Lower leg skin (tissue), 4 donors: Measurements from ENCODE around the gene MTTP. TPM values are rescaled to one million over a fixed set of nuclear protein-coding genes. Genes with fewer than 3 reads are reported as not detected.

ENCODE experiments used
- DNase-seq, 2 donors: peaks; one replicate each; pipeline ENCODE4 v3.0.0-alpha.2; 2019; ENCODE audit warnings: low spot score in 2 of 2
- H3K4me3 ChIP-seq: fragments of 200-600 bp; sonication (generic); 2 replicates; pipeline ENCODE4 v1.5.1; 2017; ENCODE audit warnings: mild to moderate bottlenecking, low read depth; ENCODE audit not compliant: poor library complexity, severe bottlenecking
- CTCF ChIP-seq, 3 donors: fragments of 450-650 bp; IDR thresholded peaks; one replicate each; pipeline ENCODE4 v1.5.1; 2016; ENCODE audit warnings: antibody characterized with exemption in 3 of 3, mild to moderate bottlenecking in 3 of 3, moderate library complexity in 2 of 3
- POLR2A ChIP-seq, 2 donors: fragments of 450-650 bp; IDR thresholded peaks; one replicate each; pipeline ENCODE4 v1.6.1; 2016 to 2017; ENCODE audit warnings: antibody characterized with exemption in 2 of 2, mild to moderate bottlenecking in 1 of 2, moderate library complexity in 1 of 2
- WGBS, 2 donors: methylation state at CpG; one replicate each; pipeline ENCODE4 v1.1.5; 2018; 5-methylcytosine and 5-hydroxymethylcytosine counted together
- intact Hi-C: fragments of 100-400 bp; cut with DNase I; formaldehyde crosslinking; loops from one replicate; pipeline ENCODE4 v1.15.0; 2023; ENCODE audit warnings: low total_unique reads
- total RNA-seq, 4 donors: library from RNA; depleted of rRNA; stranded (reverse); fragments of >200 nt; gene quantifications; one replicate each; pipeline ENCODE4 v1.1.0, GENCODE V29; 2016

The MTTP gene
- total RNA-seq, 4 donors from 2014 or later = 0.26 to 0.47 TPM; not detected in 2

- DNase-seq = no peak
- intact Hi-C loops = no loop called here
- 89 to 91% methylated on average over 1 of the region's 1 CpG for WGBS, 2 donors
- TF ChIP-seq CTCF (IDR thresholded peaks at IDR 0.05) = no peak
- TF ChIP-seq POLR2A (IDR thresholded peaks at IDR 0.05) = no peak
- no peak overlapping the region for H3K4me3 ChIP-seq
Measured at GRCh38 chr4:99622341-99622740, 47.7 kb downstream of the MTTP start.

- DNase-seq = no peak
- 70 to 71% methylated on average over 4 of the region's 4 CpGs for WGBS, 2 donors
- no peak overlapping the region for H3K4me3 ChIP-seq
- no peak for TF ChIP-seq POLR2A (IDR thresholded peaks at IDR 0.05)
- TF ChIP-seq CTCF (IDR thresholded peaks at IDR 0.05) = no peak
- intact Hi-C loops = no loop called here
Measured at GRCh38 chr4:99624141-99624719, 49.6 kb downstream of the MTTP start.

GRCh38 chr4:99625369-99625768, 50.7 kb downstream of the MTTP start:
- intact Hi-C loops = no loop called here
- TF ChIP-seq CTCF (IDR thresholded peaks at IDR 0.05) (no peak), POLR2A (IDR thresholded peaks at IDR 0.05) (no peak)
- WGBS, 2 donors = 45 to 57% methylated on average over 5 of the region's 5 CpGs
- DNase-seq = no peak
- H3K4me3 ChIP-seq = no peak overlapping the region

GRCh38 chr4:99628040-99628439, 53.4 kb downstream of the MTTP start:
- 80 to 87% methylated on average over 1 of the region's 1 CpG for WGBS, 2 donors
- no peak overlapping the region for H3K4me3 ChIP-seq
- intact Hi-C loops = no loop called here
- TF ChIP-seq POLR2A (IDR thresholded peaks at IDR 0.05) = no peak
- no peak for TF ChIP-seq CTCF (IDR thresholded peaks at IDR 0.05)
- no peak for DNase-seq

GRCh38 chr4:99629962-99630554, 55.4 kb downstream of the MTTP start:
- DNase-seq = no peak
- TF ChIP-seq CTCF (IDR thresholded peaks at IDR 0.05) = no peak
- no peak for TF ChIP-seq POLR2A (IDR thresholded peaks at IDR 0.05)
- intact Hi-C loops = no loop called here
- no peak overlapping the region for H3K4me3 ChIP-seq

- H3K4me3 ChIP-seq = no peak overlapping the region
- DNase-seq = no peak
- 70 to 90% methylated on average over 1 of the region's 1 CpG for WGBS, 2 donors
- TF ChIP-seq POLR2A (IDR thresholded peaks at IDR 0.05) (no peak), CTCF (IDR thresholded peaks at IDR 0.05) (no peak)
- intact Hi-C loops = no loop called here
Measured at GRCh38 chr4:99630857-99631360, 56.3 kb downstream of the MTTP start.
